ENCODE results near the gene FTCDNL1. TPM values are rescaled to one million over a fixed set of nuclear protein-coding genes. Genes with fewer than 3 reads are reported as not detected.

FTCDNL1 gene
- total RNA-seq, 1 donor from 2014 or later = 1.3 TPM

DNA sequence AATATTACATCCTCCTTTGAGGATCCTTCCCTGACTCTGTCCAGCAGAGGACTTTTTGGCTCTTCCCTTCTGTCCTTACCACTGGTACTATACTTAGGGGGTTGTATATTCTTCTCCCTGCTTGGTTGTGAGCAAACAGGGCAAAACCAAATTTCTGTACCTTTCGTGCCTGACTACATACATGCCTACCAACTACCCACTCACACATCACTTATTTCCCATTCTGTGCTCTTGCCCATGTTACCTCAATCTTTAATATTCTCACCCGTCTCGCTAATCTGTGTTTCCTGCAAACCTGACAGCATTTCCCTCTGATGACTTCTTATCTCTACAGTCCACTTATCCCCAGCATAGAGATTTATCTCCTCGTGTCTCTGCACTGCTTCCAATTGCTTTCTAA is 58.6 kb downstream of the FTCDNL1 start:
- DNase-seq (ENCODE audit: extremely low read depth, low read depth, low spot score) = no peak

DNA sequence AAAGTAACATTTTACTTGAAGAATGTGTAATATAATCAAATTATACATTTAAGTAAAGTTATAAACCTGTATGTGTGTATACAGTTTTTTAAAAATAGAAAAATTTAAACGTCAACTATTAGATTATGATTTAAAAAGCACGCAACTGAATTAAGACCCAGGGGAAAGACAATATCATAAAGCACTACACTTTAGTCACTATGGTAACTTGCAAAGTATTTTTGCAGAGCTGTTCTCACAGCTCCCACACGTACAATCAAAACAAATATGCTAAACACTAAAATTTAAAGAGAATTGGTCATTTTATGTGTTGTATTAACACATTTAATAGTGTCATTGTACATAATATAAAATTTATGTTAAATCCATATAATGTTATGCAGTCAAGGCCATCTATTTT is 59.7 kb downstream of the FTCDNL1 start:
- no peak for DNase-seq (ENCODE audit: extremely low read depth, low read depth, low spot score)

DNA sequence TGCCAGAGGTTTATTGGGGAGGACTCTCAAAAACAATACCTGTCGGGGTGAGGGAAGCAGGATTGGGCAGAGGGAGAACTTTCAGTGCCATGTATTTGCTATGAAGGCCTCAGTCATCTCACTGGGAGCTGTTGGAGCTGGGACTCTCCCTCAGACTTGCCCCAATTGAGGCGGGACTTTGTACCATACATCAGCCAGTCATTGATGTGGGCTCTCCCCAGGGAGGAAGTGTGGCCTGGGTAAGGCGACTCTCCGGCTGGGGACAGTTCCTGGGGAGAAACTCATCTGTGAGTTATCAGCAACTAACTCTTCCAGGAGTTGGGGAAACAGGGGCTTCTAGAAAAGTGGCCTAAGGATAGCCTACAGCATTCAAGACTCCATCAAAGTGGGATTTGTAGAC is 66.5 kb downstream of the FTCDNL1 start:
- DNase-seq (ENCODE audit: extremely low read depth, low read depth, low spot score) = no peak

DNA sequence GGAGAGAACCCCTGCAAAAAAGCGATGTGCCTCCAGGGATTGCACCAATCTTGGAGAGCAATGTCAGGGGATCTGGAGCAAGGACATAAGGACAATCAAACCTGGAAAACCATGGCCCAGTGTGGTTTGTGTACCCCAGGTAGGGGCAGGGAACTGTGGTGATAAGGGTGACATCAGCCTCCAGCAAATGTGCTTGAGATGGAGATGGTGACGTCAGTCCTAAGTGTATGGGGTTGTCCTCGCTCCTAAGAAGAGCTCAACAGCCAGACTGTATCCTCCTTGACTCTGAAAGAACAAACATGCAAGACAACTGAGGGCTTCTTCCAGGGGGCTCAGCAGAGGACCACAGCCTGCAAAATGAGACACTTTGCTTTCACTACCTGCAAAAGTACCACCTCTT is 71.4 kb downstream of the FTCDNL1 start:
- no peak for DNase-seq (ENCODE audit: extremely low read depth, low read depth, low spot score)

DNA sequence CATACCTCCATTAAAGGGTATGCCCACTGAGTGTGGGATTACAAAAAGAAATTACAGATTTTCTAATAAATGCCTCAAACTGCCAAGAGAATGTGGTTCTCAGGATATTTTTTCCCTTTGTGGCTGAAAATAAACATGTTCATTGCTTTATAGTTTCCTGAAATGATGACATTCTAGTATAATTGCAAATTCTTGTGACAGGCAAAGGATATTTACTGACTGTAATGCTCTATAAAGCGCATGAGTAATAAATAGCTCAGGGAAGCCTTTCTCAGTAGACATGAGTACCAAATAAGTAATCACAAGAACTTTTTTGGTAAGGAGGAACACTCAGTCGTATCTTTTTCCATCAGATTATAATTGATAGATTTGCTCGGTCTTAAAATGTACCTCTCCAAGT is 72.3 kb downstream of the FTCDNL1 start:
- no peak for DNase-seq (ENCODE audit: extremely low read depth, low read depth, low spot score)

DNA sequence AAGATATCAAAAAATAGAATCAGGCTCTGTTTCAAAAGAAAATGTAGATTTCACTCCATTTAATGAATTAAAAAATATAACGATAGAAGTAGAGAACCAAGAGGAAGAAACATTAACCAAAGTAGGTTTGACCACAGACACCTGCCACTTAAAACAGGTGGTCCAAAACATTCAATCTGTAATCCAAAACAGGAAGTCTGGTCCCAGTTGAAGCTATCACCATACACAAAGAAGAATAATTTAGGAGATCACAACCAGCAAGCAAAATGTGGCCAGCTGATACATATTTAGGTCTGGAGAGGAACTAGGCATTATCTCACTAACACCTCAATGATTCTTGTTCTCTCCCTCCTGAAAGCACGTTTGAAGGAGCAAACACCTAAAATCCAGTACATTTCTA is 73.1 kb downstream of the FTCDNL1 start:
- DNase-seq (ENCODE audit: extremely low read depth, low read depth, low spot score) = no peak

DNA sequence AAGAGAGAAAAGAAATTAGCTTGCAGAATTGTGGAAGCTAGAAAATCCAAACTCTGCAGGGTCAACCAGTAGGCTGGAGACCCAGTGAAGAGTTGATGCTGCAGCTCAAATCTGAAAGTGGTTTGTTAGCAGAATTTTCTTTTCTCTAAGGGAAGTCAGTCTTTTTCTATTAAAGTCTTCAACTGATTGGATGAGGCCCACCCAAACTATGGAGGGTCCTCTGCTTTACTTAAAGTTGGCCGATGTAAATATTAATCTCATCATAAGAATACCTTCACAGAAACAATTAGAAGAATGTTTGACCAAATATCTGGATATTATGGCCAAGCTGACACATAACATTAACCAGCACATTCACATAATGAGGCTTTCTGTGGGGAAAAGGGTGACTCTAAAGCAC is 73.7 kb downstream of the FTCDNL1 start:
- DNase-seq (ENCODE audit: extremely low read depth, low read depth, low spot score) = no peak

DNA sequence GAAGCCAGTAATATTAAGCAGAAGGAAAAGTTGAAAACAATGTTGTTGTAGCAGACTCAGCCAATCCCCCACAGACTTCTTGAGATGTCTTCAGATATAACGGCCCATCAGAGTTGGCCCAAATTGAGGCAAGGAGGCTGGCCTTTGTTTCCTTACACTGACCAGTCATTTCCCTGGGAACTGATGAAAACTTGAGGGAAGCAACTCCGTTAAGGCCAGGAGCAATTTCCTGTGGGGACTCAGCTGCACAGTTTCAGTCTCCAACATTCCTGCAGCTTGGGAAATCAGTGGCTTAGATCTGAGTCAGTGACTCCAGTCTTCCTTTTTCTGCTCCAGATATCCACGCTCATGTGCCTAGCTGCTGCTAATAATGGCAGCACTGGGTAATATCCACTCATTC is 75.7 kb downstream of the FTCDNL1 start:
- no peak for DNase-seq (ENCODE audit: extremely low read depth, low read depth, low spot score)

DNA sequence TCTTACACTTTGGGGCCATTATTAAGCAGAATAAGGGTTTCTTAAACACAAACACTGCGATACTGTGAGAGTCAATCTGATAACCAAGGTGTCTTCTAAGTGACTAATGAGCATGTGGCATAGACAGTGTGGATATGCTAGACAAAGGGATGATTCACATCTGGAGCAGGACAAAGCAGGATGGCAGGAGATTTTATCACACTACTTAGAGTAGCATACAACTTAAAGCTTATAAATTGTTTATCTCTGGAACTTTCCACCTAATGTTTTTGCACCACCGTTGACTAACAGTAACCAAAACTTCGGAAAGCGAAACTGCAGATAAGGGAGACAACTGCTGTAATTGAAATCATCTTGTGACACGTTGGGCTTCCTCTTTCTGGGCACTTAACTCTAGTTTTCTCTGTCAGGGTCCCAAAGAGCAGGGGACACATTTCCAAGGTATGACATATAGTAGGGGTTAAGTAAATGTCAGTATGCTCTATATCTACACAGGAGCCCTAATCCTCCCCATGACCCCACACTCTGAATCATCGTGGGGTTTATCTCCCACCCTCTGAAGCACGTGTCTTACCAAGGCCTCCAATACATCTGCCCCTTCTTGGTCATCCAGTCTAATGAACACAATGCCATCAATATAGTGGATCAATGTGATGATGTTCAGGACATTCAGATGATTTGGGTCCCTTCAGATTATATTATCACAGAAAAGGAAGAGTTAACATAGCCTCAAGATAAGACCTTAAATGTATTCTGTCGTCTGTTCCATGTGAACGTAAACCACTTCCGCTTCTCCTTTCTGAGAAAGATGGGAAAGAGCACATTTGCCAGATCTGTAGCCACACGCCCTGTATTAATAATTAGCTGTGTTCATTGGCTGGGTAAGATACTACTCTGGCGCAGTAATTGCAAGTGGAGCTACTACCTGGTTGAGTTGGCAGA is 78.7 kb downstream of the FTCDNL1 start:
- no peak for DNase-seq (ENCODE audit: extremely low read depth, low read depth, low spot score)

DNA sequence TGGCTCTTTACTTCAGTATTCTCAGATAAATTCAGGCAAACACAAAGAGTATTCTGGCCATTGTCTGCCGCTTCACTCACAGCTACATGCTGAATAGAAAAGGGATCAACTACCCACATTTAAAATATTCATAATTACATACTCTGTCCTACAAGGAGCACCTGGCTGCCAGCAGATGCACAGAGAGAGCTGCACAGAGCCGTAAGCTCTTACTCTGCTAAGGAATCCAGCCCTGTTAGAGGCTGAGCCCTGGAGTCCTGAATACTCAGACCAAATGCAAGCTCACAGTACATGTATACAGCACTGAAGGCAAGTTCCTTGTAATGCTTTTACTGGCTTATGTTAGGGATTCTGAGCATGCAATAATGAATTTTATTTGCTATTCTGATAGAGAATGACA is 80.3 kb downstream of the FTCDNL1 start:
- no peak for DNase-seq (ENCODE audit: extremely low read depth, low read depth, low spot score)

DNA sequence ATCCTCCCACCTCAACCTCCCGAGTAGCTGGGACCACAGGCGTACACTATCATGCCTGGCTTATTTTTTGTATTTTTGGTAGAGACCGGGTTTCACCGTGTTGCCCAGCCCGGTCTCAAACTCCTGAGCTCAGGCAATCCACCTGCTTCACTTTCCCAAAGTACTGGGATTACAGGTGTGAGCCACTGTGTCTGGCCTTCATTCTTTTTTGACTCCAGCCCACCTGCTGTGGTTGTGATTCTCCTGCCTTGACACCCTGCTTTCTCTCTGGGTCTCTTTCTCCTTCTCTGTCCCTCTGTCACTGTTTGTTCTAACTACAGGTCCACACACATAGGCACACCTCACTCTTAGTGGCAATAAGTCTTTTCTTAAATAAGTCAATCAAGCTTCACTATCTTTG is 85.3 kb downstream of the FTCDNL1 start:
- DNase-seq (ENCODE audit: extremely low read depth, low read depth, low spot score) = no peak

DNA sequence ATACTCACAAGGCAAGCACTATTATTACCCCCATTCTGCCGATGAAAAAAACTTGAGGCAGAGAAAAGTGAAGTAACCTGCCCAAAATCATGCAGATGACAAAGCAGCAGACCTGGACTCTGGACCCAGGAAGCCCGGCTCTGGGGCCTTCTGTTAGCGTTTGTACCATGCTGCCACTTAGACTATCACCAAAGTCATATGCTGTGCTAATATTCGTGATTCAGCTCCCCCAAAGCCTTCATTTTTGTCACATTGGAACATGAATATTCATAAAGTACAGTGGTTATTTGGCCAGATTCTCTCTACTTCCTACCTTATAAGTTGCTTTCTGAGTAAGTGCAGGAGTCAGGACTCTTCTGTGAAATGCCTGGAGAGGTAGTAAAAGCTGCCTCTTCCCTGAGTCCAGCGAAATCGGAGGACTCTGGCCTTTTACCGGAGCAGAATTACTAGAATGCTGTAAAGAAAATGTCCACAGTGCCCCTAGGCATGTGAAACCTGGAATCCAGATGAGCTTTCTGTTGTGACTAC is 86.7 kb downstream of the FTCDNL1 start:
- DNase-seq (ENCODE audit: extremely low read depth, low read depth, low spot score) = no peak

DNA sequence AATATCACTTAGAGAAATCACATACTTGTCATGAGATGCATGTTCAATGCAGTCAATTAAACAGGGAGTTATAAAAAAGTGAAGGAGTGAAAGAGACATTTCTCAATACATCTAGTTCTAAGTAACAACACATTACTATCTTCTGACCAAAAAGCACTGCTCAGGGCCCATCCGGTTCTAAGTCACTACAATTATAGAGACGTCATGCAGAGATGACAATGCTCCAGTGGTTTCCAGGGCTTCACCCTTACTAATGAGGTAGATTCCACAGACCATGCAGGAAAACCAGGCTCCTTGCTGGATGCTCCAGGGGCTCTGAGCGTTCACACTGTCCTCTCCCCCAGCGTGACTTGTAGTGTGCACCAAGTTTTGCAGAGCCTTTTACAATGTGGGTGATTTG is 88.0 kb downstream of the FTCDNL1 start:
- no peak for DNase-seq (ENCODE audit: extremely low read depth, low read depth, low spot score)

DNA sequence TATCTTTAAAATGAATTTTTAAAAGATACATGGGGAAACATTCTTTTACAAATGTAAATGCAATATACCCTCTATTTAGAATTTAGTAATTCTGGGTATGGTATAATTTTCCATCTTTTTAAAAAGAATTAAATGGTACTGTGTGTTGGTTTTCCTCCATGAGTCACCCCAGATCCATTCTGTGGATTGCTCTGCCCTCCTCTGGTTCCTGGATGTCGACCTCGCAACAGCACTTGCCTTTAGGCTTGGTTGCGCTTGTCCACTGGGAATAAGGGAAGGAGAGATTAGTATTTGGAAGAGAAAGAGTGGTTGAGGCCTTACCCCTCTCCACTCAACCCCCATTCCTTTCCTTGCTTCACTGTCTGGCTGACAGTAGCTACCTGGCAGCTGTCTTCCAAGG is 90.4 kb downstream of the FTCDNL1 start:
- no peak for DNase-seq (ENCODE audit: extremely low read depth, low read depth, low spot score)

DNA sequence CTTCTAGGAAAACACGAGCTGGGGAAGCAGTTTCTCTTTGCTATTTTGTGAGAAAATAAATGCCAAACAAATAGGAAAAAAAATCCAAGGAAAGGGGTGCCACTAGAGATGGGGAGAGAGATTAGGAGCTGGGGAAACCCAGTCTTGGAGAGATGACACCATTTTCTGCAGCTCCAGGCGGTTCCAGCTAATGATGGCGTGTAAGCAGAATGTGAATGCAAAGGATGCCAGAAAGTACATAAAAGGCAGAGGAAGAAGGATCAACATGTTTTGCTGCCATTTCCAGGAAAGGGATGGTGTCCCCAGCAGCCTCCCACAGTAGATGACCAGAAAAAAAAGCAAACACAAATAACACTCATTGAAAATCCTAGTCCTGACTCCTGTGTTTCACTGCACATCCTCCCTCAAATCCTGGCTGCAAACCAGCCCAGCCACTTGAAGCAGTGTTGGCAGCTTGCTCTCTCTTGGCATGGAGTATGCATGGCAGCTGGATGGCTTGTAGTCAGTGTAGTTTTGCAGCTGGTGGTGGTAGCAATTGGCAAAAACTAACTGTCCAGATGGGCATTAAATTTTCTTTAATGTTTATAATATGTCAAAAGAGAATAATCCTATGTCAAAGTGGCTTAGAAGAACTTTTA is 93.6 kb downstream of the FTCDNL1 start:
- DNase-seq (ENCODE audit: extremely low read depth, low read depth, low spot score) = no peak

DNA sequence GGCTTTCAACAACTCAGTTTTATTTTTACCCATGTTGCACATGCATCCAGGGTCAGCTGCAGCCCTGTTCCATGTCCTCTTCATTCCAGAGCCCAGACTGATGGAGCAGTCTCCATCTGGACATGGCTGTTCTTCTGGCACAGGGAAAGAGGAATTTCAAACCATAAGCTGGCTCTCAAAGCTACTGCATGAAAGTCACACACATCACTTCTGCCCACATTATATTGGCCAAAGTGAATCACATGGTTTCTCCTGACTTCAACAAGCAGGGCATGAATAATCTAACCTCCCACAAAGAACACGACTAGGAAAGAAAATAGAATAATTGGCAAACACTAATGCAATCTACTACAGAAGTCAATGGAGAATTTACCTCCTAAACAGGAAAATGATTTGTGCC is 94.2 kb downstream of the FTCDNL1 start:
- no peak for DNase-seq (ENCODE audit: extremely low read depth, low read depth, low spot score)

DNA sequence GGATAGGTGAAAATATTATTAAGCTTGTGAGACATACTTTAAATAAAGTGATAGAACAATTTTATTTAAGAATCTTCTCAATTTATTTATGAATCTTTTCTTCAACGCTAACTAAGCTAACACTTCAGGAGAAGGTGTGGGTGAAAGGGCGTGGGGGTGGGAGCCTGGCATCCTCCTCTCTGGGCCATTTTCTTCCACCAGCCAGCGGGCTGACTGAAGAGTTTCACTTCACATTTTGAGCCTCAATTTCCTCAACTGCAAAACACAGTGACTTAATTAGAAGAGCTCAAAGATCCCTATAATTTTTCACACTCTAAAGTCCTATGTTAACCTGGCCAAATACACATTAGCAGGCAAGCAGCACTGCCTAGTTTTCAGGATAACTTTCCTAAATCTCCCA is 94.8 kb downstream of the FTCDNL1 start:
- DNase-seq (ENCODE audit: extremely low read depth, low read depth, low spot score) = no peak

DNA sequence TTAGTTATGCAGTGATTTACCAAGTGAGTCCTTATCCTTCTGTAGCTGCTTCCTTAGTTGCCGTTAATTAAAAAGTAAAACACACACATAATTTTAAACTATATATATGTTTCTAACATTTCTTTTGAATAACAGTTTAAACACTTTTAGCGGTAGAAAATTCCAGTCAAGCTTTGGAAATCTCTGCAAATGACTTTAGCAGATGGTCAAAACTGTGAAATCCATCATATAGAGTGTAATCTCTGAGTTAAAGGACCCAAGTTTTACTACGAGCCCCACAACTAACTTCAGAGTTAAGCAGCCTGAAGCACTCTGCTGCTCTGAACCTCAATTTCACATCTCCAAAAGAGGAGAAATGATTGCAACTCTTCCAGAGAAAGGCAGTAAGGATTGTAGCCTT is 96.2 kb downstream of the FTCDNL1 start:
- no peak for DNase-seq (ENCODE audit: extremely low read depth, low read depth, low spot score)

DNA sequence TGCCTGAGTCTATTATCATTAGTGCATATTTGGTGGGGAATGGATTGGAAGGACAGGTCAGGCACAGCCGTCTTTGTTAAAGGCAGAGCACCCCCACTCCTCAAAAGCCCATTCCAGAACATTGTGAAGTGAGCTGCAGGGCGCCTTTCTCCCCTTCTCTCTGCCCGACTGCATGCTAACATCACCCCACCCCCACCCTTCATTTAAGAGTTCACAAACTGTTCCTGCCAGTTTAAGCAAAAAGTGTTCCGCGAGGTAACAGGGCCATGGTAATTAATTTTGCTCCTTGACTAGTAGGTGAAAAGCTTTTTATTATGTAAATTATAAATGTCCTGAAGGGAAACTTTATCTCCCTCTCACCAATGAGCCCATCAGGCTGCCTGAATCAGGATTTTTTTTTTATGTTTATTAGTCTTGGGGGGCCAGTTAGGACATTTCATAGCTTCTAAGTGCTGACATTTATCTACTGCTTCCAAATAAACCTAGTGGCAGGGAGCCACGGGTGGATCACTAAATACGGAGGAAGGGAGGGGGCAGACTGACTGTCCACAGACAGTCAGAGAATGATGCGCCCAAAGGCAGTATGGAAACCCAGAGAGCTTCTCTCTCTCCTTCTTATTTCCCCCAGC is 99.4 kb downstream of the FTCDNL1 start:
- DNase-seq (ENCODE audit: extremely low read depth, low read depth, low spot score) = no peak

DNA sequence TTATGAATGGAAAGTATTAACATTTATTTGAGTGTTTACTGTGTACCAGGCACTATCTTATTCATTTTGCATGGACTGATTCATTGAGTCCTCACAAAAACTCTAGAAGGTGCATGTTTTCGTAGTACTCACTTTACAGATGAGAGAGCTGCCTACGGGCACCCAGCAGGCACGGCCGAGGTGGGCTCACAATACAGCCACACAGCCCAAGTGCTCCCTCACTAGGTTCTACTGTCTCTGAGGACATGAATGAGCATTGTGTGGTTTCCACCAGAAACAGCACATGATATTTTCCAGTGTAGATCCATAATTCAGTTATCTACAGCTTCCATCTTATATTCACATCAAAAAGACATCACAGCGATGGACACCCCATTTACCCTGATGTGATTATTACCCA is 101.4 kb downstream of the FTCDNL1 start:
- DNase-seq (ENCODE audit: extremely low read depth, low read depth, low spot score) = no peak

DNA sequence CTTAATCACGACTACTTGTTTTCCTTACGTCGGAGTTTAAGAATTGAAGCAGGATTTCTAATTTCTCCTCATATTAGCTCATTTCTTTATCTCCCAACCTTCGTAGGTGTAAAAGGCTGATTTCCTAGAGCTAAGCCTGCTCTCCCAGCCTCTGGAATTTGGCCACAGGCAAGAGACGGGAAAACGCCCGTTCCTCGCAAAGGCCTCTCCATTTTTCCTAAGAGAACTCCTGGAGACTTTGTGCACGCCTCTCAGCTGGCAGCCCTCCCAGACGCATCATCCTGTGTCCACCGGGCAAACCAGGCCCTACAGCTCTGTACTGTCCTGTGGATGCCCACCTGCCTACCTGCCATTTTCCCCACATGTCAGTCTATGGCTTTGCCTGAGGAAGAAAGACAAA is 106.3 kb downstream of the FTCDNL1 start:
- no peak for DNase-seq (ENCODE audit: extremely low read depth, low read depth, low spot score)

DNA sequence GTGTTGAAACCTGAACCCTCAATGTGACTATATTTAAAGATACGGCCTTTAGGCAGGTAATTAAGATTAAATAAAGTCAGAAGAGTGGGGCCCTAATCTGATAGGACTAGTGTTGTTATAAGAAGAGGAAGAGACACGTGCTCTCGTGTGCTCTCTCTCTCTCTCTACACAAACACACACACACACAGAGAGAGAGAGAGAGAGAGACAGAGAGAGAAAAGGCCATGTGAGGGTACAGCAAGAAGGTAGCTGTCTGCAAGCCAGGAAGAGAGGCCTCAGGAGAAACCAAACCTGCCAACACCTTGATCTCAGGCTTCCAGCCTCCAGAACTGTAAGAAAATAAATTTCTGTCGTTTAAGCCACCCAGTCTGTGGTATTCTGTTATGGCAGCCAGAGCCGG is 106.7 kb downstream of the FTCDNL1 start:
- no peak for DNase-seq (ENCODE audit: extremely low read depth, low read depth, low spot score)

Data from glomerular endothelial cell (primary cell).